AG04449 (cell line): ENCODE results near the gene CCNYL1.
"Not testable (repeated sequence)": the region's sequence is repeated elsewhere in the genome, so short reads cannot be mapped to it uniquely, and the experiment has no call there.

Experiments
- CTCF ChIA-PET: fragments of 350-600 bp; formaldehyde crosslinking; extraction: SDS; loops from one replicate; lab custom pipeline; 2021; ENCODE audit warnings: antibody characterized with exemption; lab: Yijun Ruan, JAX
- POLR2A ChIA-PET: fragments of 400-600, 350-600 bp; formaldehyde crosslinking; extraction: SDS; loops from one replicate; lab custom pipeline; 2020; ENCODE audit warnings: antibody characterized with exemption, inconsistent platforms; lab: Yijun Ruan, JAX
- DNase-seq: peaks from one replicate; pipeline ENCODE4 v3.0.0-alpha.2; 2010; ENCODE audit warnings: low read depth, low spot score
- H3K4me3 ChIP-seq: 2 replicates; pipeline ENCODE4 v1.5.1; 2011; ENCODE audit warnings: low read depth, mild to moderate bottlenecking, control low read depth, low read length
- TF ChIP-seq, protein P1 (sequence below): IDR thresholded peaks from one replicate; pipeline ENCODE4 v1.5.1; 2011; ENCODE audit warnings: mild to moderate bottlenecking, moderate library complexity, low read length, control low read depth, inconsistent platforms; ENCODE audit not compliant: insufficient read depth; ENCODE audit errors: missing control alignments

CCNYL1 gene

DNA sequence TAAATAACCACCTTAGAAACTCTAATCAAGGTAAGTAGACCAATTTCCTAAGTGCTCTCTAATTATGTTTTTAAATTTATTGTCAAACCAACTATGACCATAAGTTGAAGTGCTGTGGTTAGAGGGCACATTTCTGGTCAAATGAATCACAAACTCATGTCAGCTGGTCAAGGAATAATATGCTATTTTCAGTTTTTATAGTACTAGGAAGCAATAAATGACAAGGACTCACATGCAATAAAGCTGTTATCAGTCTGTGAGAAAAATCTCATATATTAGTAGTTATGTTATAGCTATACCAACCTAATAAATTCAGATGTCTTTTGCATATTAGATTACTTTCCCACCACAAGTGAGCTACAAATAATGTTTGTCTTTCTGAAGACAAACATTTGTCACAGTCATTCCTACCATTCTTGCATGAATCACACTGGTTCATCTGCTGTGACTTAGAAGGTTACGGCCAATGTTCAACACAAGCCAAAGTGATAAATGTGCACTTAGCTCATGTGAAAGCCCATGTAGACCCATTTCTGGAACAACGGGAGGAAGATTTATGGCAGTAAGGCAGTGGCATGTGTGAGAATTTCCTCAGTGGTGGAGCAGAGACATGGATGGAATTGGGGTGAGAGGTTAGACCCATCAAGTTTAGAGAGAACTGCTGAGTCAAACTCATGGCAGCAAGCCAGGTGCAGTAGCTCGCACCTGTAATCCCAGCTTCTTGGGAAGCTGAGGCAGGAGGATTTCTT is 27.4 kb upstream of the CCNYL1 start:
- peak; percentile 63 for DNase-seq
- TF ChIP-seq, protein P1, sequence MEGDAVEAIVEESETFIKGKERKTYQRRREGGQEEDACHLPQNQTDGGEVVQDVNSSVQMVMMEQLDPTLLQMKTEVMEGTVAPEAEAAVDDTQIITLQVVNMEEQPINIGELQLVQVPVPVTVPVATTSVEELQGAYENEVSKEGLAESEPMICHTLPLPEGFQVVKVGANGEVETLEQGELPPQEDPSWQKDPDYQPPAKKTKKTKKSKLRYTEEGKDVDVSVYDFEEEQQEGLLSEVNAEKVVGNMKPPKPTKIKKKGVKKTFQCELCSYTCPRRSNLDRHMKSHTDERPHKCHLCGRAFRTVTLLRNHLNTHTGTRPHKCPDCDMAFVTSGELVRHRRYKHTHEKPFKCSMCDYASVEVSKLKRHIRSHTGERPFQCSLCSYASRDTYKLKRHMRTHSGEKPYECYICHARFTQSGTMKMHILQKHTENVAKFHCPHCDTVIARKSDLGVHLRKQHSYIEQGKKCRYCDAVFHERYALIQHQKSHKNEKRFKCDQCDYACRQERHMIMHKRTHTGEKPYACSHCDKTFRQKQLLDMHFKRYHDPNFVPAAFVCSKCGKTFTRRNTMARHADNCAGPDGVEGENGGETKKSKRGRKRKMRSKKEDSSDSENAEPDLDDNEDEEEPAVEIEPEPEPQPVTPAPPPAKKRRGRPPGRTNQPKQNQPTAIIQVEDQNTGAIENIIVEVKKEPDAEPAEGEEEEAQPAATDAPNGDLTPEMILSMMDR, result no peak
- ChIA-PET CTCF (interaction anchor here (1.2 kb wide), 2 partner anchors 9 to 357 kb away, joined by 3 to 6 read pairs; no protein-coding TSS in a partner anchor), POLR2A (interaction anchor here (0.6 to 2.0 kb wide), 4 partner anchors 11 to 624 kb away, joined by 3 to 7 read pairs (median 4); partner anchors contain the start of genes CCNYL1 and CREB1)
- H3K4me3 ChIP-seq, result no peak overlapping the region

DNA sequence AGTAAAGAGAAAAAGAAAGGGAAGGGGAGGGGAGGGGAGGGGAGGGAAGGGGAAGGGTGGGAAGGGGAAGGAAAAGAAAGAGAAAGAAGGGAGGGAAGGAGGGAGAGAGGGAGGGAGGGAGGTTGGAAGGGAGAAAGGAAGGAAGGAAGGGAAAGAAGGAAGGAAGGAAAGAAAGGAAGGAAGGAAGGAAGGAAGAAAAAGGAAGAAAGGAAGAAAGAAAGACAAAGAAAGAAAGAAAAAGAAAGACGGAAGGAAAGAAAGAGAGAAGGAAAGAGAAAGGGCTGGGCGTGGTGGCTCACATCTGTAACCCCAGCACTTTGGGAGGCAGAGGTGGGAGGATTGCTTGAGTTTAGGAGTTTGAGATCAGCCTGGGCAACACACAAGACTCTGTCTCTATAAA is 24.6 kb upstream of the CCNYL1 start:
- no peak for DNase-seq
- ChIA-PET POLR2A (no interaction called here), CTCF (no interaction called here)
- no peak overlapping the region for H3K4me3 ChIP-seq
- TF ChIP-seq, protein P1, result no peak

DNA sequence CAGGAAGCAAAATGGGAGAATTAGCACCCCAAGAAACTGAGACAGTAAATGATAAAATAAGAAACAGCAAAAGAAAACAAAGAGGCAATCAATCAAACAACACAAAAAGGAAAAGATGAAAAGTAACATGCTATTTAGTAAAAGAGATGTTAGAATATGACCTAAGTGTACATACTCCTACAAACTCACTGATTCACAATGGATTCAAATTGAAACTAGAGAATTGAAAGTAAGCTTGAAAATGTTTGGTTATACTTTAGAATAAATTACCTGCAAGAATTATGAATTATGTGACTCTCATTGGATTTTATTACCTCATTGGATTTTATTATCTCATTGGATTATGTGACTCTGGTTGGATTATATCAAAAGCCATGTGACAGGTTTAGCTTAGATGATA is 22.8 kb upstream of the CCNYL1 start:
- CTCF ChIA-PET, result interaction anchor here (1.0 kb wide), 1 partner anchor 22 kb away, joined by 3 read pairs; no protein-coding TSS in a partner anchor
- no peak for DNase-seq
- TF ChIP-seq, protein P1, result no peak
- no peak overlapping the region for H3K4me3 ChIP-seq
- POLR2A ChIA-PET, result no interaction called here

DNA sequence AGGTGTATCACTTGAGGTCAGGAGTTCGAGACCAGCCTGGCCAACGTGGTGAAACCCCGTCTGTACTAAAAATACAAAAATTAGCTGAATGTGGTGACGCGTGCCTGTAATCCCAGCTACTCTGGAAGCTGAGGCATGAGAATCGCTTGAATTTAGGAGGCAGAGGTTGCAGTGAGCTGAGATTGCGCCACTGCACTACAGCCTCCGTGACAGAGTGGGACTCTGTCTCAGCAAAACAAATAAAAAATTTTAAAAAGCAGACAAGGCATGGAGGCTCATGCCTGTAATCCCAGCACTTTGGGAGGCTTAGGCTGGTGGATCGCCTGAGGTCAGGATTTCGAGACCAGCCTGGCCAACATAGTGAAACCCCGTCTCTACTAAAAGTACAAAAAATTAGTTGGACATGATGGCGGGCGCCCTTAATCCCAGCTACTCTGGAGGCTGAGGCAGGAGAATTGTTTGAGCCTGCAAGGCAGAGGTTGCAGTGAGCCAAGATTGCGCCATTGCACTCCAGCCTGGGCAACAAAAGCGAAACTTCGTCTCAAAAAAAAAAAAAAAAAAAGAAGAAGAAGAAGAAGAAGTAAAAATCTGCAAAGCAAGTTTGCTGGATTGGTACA is 20.5 kb upstream of the CCNYL1 start:
- H3K4me3 ChIP-seq, DNase-seq, POLR2A ChIA-PET, CTCF ChIA-PET: not testable (repeated sequence)

DNA sequence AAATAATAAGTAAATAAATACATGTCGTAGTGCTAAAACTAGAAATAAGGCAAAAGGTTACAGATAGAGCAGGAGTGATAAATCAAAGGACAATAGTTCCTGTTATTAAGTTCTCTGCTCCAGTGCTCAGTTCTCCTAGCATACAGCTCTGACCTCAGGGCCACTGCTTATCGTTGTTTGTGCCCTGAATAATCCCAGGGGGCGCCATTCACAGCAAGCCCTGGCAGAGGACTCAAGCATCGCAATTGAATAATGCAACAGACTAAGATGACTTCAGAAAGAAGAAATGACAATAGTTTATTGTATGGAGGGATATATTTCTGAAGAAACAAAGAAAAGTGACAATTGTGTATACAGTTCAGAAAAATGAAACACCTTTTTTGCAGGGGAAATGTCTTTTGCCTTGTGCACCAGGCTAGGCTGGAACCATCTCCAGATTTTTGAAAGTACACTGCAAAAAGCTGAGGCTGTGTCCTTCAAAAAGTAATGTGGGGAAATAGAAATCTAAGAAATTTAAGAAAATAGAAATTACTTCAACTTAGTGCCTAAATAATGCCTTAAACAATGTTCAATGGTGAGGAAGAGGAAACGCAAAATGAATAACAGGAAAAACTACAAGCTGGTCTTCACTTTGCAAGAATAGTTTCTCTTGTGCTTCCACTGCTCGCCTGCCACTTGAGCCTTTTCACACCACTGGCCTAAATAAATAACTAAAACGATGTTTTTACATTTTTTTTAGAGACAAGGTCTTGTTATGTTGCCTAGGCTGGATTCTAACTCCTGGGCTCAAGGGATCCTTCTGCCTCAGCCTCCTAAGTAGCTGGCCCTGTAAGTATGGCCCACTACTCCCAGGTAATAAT is 19.0 kb upstream of the CCNYL1 start:
- ChIA-PET CTCF (interaction anchor here (1.0 to 1.3 kb wide), 2 partner anchors 9 to 15 kb away, joined by 3 to 4 read pairs; no protein-coding TSS in a partner anchor), POLR2A (no interaction called here)
- no peak overlapping the region for H3K4me3 ChIP-seq
- TF ChIP-seq, protein P1, result peak; percentile 33
- DNase-seq, result no peak

DNA sequence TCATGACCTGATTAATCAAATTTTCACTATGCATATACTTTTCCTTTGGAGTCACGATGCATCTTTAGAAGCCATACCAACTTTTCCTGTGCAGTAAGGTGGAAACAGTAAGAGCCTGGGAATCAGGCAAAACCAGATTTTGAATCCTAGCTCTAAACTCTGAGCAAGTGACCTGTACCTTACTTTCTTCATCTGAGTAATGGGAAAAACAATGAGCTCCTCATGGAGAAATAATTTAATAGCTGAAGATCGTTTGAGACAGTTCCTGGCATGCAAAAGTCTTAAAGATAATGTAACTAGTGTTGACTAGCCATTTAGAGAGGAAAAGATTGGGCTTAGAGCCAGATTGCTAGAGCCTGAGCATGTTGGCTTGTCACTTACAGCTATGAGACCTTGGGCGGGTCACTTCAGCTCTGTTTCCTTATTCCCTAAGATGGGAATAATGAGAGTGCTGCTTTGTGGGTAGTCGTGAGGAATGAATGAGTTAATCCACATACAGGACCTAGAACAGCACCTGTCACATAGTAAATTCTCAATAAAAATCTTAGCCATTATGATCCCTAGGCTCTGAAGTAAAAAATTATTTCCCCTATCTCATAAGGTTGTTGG is 17.7 kb upstream of the CCNYL1 start:
- CTCF ChIA-PET, result no interaction called here
- no peak for DNase-seq
- POLR2A ChIA-PET, result interaction anchor here (1.1 kb wide), 1 partner anchor 17 kb away, joined by 3 read pairs; the partner anchor contains the start of gene CCNYL1
- TF ChIP-seq, protein P1, result no peak
- H3K4me3 ChIP-seq, result no peak overlapping the region
